Stimulated activated CD4-positive, alpha-beta T cell treated with anti-CD3 and anti-CD28 coated beads, Interleukin-1b, Interleukin-23, amount 100 ng/mL, for 24 hours (primary cell): ENCODE data around the gene TFE3.

Experiments
- DNase-seq, 4 experiments: peaks; one replicate each; pipeline ENCODE4 v3.0.0-alpha.2; 2020; ENCODE audit warnings: low read depth in 4 of 4, low spot score in 1 of 4

The TFE3 gene

GRCh38 chrX:49043220-49043986 lies at the start of gene TFE3:
Gene TFE3 (minus strand): TSS chrX:49043357. CDS start chrX:49043226, 131 bp downstream.
- DNase-seq, result peak; percentile 75 to 92 (median 86)

- no peak for DNase-seq
These were observed 46.4 kb upstream of the TFE3 start for GRCh38 chrX:49089553-49089952.

- no peak for DNase-seq
These were observed 39.2 kb upstream of the TFE3 start for GRCh38 chrX:49082271-49082871.

- DNase-seq, result peak in 3 of 4 experiments; percentile 12 to 48 (median 41)
These were observed 36.6 kb upstream of the TFE3 start, which contains the start of gene WDR45 for GRCh38 chrX:49079489-49080428. Gene WDR45 (minus strand): TSS chrX:49079887. CDS start chrX:49078095, 1,792 bp downstream.

GRCh38 chrX:49077941-49078340 lies 34.8 kb upstream of the TFE3 start:
- no peak for DNase-seq

DNA sequence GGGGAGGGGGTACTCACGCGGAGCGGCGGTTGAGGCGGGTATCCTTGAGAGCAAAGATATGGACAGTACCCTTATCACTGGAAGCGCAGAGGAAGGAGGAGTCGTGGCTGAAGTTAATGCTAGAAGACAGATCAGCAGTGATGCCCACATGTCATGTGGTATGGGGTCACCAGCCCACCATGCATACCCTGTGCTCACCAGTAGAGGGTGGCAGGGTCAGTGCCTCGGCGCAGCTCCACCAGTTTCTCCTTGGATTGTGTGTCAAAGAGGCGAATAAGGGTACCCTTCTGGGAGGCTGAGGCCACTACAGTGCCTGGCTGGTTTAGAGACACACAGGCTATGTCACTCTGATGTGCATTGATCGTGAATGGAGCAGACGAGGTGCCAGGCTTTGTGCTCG lies 32.2 kb upstream of the TFE3 start:
- DNase-seq, result no peak

DNA sequence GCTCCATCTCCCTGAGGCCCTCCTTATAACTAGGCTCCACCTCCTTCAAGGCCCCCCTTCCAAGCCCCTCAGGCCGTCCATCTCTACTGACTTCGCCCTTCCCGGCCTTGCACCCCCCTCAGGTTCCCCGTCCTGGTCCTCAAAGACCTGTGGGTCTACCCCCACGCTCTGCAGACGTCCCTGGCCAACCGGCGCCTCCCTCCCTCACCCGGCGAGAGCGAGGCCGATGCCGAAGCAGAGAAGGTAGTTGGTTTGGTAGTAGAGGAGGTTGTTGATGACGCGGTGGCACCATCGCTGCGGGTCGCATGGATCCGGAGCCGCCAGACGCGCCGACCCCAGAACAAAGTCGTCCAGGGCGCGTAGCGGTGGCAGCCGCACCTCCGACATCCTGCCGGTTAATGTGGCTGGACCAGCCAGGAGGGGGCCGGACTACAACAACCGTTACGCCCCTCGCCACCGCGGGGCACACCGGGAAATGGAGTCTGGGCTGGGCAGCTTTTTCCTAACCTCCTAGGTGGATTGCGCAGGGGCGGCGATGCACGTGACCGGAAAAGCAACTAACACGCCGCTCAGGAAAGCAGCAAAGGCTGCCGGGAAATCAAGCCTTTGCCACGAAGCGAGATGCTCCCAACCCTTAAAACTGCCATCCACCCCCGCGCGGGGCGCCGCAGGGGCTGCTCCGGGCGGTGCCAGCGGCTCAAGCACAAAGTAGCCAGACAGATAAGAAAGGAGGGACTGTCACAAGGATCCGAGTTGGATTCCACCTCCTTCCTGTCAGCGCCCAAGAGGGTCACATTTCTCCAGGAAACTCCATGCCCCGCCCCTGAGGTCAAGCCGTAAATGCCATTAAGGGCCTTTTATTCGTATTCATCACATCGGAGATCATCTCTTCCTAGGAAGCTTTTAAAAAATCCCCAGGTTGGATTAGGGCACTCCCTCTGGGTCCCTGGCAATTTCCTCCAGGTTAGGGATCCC lies 30.7 kb upstream of the TFE3 start, which contains the start of gene PRAF2:
TSS of gene PRAF2 (minus strand) at position 402 of the 975 bp plus-strand sequence. CDS start at position 387, 15 bp downstream.
- peak; percentile 51 to 85 (median 72) for DNase-seq

DNA sequence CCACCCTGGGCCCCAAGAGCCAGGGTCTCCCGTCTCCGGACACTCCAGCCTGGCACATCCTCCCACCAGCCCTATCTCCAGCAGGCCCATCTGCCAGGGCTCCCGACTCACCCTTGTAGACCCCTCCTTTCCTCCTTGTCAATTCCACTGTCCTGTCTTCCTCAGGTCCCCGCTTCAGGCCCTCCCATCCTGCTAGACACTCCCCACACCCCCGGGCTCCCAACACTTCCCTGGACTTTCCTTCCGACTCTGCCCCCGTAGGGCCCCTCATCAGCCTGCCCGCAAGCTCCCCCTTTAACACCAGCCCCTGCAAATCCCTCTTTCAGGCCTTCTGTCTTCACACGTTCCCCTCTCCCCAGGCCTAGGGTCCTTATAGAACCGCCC lies 29.5 kb upstream of the TFE3 start:
- DNase-seq, result no peak

DNA sequence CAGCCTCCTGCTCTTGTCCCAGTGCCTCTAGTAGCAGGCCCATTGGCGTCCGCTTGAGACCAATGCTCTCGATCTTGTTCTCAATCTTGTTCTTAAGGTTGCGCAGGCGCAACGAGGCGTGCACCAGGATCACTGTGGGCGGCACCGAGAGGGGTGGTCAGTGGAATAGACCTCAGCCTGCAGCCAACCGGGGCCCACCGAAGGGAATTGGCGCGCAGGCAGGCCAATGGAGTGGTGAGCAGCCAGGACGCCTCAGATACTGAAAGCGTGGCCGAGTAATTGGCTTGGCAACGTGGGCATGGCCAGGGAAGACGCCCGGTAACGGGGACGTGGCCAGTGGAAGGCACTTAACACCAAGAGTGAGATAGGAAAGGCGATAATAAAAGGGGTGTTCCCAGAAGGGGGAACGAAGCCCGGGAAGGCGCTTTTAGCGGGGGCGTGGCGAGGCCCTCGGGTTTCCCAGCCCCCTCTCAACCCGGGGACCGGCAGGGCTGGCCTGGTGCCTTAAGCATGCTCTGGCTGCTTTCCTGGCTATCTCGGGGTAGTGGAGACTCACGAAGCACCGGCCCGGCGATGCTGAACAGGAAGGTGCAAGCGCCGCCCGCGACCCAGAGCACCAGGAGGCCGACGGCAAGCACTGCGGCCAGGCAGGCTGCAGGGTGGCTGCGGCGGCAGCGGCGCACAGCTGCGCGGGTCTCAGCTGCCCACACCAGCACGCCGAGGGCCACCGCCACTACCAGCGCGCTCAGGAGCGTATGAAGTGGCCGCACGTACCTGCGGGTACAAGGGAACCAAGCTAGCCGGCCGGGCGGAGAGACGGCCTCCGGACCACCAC lies 28.9 kb upstream of the TFE3 start:
- no peak for DNase-seq

GRCh38 chrX:49070988-49071387 lies 27.8 kb upstream of the TFE3 start:
- DNase-seq, result no peak

GRCh38 chrX:49069038-49069437 lies 25.9 kb upstream of the TFE3 start:
- DNase-seq, result no peak

DNA sequence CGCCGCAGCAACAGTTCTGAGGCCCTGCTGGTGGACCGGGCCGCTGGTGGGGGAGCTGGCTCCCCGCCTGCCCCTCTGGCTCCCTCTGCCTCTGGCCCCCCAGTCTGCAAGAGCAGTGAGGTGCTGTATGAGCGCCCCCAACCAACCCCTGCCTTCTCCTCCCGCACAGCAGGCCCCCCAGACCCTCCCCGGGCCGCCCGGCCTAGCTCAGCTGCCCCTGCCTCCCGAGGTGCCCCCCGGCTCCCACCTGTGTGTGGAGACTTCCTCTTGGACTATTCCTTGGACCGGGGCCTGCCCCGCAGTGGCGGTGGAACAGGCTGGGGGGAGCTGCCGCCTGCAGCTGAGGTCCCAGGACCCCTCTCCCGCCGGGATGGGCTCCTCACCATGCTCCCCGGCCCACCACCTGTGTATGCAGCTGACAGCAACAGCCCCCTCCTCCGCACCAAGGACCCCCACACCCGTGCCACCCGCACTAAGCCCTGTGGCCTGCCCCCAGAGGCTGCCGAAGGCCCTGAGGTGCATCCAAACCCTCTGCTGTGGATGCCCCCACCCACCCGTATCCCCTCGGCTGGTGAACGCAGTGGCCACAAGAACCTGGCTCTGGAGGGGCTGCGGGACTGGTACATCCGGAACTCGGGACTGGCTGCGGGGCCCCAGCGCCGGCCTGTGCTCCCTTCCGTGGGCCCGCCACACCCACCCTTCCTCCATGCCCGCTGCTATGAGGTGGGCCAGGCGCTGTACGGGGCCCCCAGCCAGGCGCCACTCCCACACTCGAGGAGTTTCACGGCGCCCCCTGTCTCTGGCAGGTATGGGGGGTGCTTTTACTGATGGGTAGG lies 24.3 kb upstream of the TFE3 start:
- DNase-seq, result no peak

DNA sequence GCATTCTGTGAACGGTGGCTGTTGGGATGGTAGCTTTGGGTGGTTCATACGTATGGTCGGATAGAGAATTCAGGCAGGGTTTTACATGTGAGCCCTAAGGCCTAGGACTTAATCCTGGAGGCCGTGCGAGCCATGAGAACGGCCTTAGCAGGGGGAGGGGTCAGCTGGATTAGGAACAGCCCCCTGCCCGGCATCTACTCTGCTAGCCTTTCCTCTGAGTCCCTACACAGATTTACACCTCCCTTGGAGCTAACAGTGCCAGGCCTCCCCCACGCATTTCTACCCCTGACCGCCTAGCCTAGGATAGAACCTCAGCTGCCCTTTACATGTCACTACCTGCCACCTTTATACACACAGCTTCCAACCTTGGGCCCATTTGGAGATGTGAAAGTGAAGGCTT lies 23.5 kb upstream of the TFE3 start:
- no peak for DNase-seq

DNA sequence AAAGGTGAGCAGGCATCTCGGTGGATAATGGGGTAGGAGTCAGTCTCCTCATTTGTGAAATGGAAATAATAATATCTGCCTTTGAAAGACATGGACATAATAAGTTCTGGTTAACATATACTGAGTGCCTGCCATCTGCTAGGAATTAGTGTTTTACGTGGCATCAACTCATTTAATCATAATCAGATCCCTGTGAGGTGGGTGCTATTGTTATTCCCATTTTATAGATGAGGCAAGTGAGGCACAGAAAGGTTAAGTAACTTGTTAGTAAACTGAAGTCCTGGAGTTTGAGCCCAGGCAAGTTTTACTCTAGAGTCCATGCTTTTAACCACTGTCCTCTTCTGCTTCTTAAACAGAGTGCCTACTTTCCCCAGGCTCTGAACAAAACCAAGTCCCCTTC lies 23.1 kb upstream of the TFE3 start:
- no peak for DNase-seq

GRCh38 chrX:49064735-49065134 lies 21.6 kb upstream of the TFE3 start:
- DNase-seq, result no peak

GRCh38 chrX:49064303-49064702 lies 21.1 kb upstream of the TFE3 start:
- no peak for DNase-seq

GRCh38 chrX:49063715-49064114 lies 20.6 kb upstream of the TFE3 start:
- no peak for DNase-seq

DNA sequence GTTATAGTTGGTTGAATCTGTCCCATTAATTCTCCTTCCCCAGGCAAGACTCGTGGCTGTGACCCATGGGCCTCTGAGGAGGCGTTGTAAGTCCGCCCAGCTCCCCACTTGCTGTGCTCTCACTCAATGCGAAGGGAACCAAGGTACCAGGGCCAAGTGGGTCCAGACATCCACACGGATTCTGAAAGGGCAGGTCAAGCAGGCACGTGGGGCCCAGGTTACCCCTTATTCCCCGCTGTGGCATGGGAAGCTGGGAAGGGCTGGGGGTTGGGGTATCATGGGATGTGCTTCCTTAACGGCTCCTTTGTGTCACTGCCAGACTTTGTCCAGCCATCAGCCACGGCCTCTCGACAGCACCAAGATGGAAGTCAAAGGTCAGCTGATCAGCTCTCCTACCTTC lies 18.8 kb upstream of the TFE3 start:
- DNase-seq, result no peak

DNA sequence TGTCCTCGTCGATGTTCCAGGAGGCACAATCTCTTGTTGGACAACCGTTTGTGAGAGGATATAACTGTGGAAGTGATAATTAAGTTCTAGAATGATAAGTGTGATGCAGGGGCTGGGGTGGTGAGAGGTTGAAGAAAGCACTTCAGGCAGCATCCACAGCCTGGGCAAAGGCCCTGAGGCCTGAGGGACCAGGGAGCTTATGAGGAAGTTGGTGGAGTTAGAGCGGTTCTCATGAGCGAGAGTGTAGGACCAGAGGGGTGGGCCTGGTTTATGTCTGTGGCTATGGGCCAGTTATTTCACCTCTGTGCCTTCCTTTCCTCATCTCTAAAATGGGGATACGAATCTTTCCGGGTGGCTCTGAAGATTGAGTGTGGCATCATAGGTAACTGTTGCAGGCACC lies 18.3 kb upstream of the TFE3 start:
- no peak for DNase-seq
